Measurements from ENCODE around the gene TUBB4B.
"Not testable (repeated sequence)": the region's sequence is repeated elsewhere in the genome, so short reads cannot be mapped to it uniquely, and the experiment has no call there.

TUBB4B gene

GRCh38 chr9:137253717-137254623 lies 12.9 kb downstream of the TUBB4B start:
- DNase-seq = no peak

- peak; percentile 70 for DNase-seq
Observed at GRCh38 chr9:137254624-137255447, 13.7 kb downstream of the TUBB4B start, which contains the start of gene NELFB. Gene NELFB, plus strand, starts transcription at chr9:137255327.

GRCh38 chr9:137255448-137256114 lies 14.5 kb downstream of the TUBB4B start:
- peak; percentile 32 for DNase-seq

GRCh38 chr9:137256362-137256761 lies 15.3 kb downstream of the TUBB4B start:
- DNase-seq = no peak

GRCh38 chr9:137256856-137257255 lies 15.8 kb downstream of the TUBB4B start:
- no peak for DNase-seq

- not testable (repeated sequence) for DNase-seq
Observed at GRCh38 chr9:137262173-137262908, 21.3 kb downstream of the TUBB4B start.

- DNase-seq = no peak
Observed at GRCh38 chr9:137262909-137263285, 21.8 kb downstream of the TUBB4B start.

- DNase-seq = no peak
Observed at GRCh38 chr9:137263506-137263905, 22.4 kb downstream of the TUBB4B start.

GRCh38 chr9:137264067-137264466 lies 23.0 kb downstream of the TUBB4B start:
- no peak for DNase-seq

GRCh38 chr9:137265496-137266161 lies 24.5 kb downstream of the TUBB4B start:
- no peak for DNase-seq

- no peak for DNase-seq
Observed at GRCh38 chr9:137266162-137266527, 25.1 kb downstream of the TUBB4B start.

GRCh38 chr9:137266585-137267453 lies 25.7 kb downstream of the TUBB4B start:
- no peak for DNase-seq

- no peak for DNase-seq
Observed at GRCh38 chr9:137267933-137268355, 26.9 kb downstream of the TUBB4B start.

- no peak for DNase-seq
Observed at GRCh38 chr9:137268538-137269201, 27.6 kb downstream of the TUBB4B start.

GRCh38 chr9:137269231-137269772 lies 28.2 kb downstream of the TUBB4B start:
- DNase-seq = no peak

- DNase-seq = no peak
Observed at GRCh38 chr9:137270929-137271695, 30.0 kb downstream of the TUBB4B start.

- DNase-seq = no peak
Observed at GRCh38 chr9:137271696-137272076, 30.6 kb downstream of the TUBB4B start.

GRCh38 chr9:137272241-137273094 lies 31.4 kb downstream of the TUBB4B start:
- no peak for DNase-seq

Measured in KG1 (cell line).